Neutrophil (primary cell): ENCODE measurements around the gene USH1C.

Experiments used
- H3K27ac ChIP-seq: fragments of 200-600 bp; sonication (generic); 2 replicates; pipeline ENCODE4 v1.5.1; 2016; ENCODE audit warnings: mild to moderate bottlenecking, moderate library complexity
- H3K27me3 ChIP-seq: fragments of 200-600 bp; sonication (generic); 2 replicates; pipeline ENCODE4 v1.6.0; 2016; ENCODE audit warnings: mild to moderate bottlenecking
- H3K36me3 ChIP-seq: fragments of 200-600 bp; sonication (generic); 2 replicates; pipeline ENCODE4 v1.5.1; 2017
- H3K4me1 ChIP-seq, 2 experiments: fragments of 200-600 bp in 1 of 2; sonication (generic) in 1 of 2; 1 replicate in 1 of 2; 2 replicates in 1 of 2; pipeline versions ENCODE4 v1.5.1 to v1.6.1; 2013 to 2016; ENCODE audit warnings: low read depth in 1 of 2, low read length in 1 of 2, mild to moderate bottlenecking in 1 of 2, moderate library complexity in 1 of 2; ENCODE audit not compliant: control insufficient read depth in 1 of 2, insufficient read depth in 1 of 2
- H3K4me3 ChIP-seq, 2 experiments: fragments of 200-600 bp in 1 of 2; sonication (generic) in 1 of 2; 1 replicate in 1 of 2; 2 replicates in 1 of 2; pipeline ENCODE4 v1.5.1; 2013 to 2016; ENCODE audit warnings: low read depth in 1 of 2, low read length in 1 of 2, mild to moderate bottlenecking in 1 of 2, moderate library complexity in 1 of 2
- H3K9me3 ChIP-seq: fragments of 200-600 bp; sonication (generic); 2 replicates; pipeline ENCODE4 v1.5.1; 2016
- CTCF ChIP-seq: fragments of 200-600 bp; sonication (generic); IDR thresholded peaks from 2 replicates; pipeline ENCODE4 v1.5.1; 2016; ENCODE audit warnings: antibody characterized with exemption

The USH1C gene

GRCh38 chr11:17533778-17534415 is 10.3 kb downstream of the USH1C start:
- Histone ChIP-seq H3K36me3 (no peaks in the 10 kb centered on the region), H3K27me3 (no peaks in the 10 kb centered on the region), H3K27ac (no peak overlapping the region), H3K9me3 (no peaks in the 10 kb centered on the region), H3K4me1 (no peaks in the 10 kb centered on the region), H3K4me3 (no peak overlapping the region)
- TF ChIP-seq CTCF, result no peak

- TF ChIP-seq CTCF, result no peak
- H3K27ac ChIP-seq, result no peak overlapping the region
- H3K4me3 ChIP-seq, result no peak overlapping the region
- H3K4me1 ChIP-seq, result no peaks in the 10 kb centered on the region
- H3K27me3 ChIP-seq, result no peaks in the 10 kb centered on the region
- H3K36me3 ChIP-seq, result no peaks in the 10 kb centered on the region
- H3K9me3 ChIP-seq, result no peaks in the 10 kb centered on the region
These were observed 10.9 kb downstream of the USH1C start for GRCh38 chr11:17533341-17533740.

- no peak overlapping the region for H3K4me3 ChIP-seq
- no peaks in the 10 kb centered on the region for H3K4me1 ChIP-seq
- no peak for TF ChIP-seq CTCF
- no peaks in the 10 kb centered on the region for H3K36me3 ChIP-seq
- H3K27ac ChIP-seq, result no peak overlapping the region
- H3K9me3 ChIP-seq, result no peaks in the 10 kb centered on the region
- H3K27me3 ChIP-seq, result no peaks in the 10 kb centered on the region
These were observed 11.4 kb downstream of the USH1C start for GRCh38 chr11:17532784-17533183.

- Histone ChIP-seq H3K27me3 (no peaks in the 10 kb centered on the region), H3K27ac (no peak overlapping the region), H3K9me3 (no peaks in the 10 kb centered on the region), H3K4me3 (no peak overlapping the region), H3K36me3 (no peaks in the 10 kb centered on the region), H3K4me1 (no peaks in the 10 kb centered on the region)
- no peak for TF ChIP-seq CTCF
These were observed 12.5 kb downstream of the USH1C start for GRCh38 chr11:17531636-17532113.

- H3K4me1 ChIP-seq, result no peaks in the 10 kb centered on the region
- no peaks in the 10 kb centered on the region for H3K9me3 ChIP-seq
- H3K27me3 ChIP-seq, result no peaks in the 10 kb centered on the region
- H3K4me3 ChIP-seq, result no peak overlapping the region
- H3K27ac ChIP-seq, result no peak overlapping the region
- H3K36me3 ChIP-seq, result no peaks in the 10 kb centered on the region
- TF ChIP-seq CTCF, result no peak
These were observed 13.1 kb downstream of the USH1C start for GRCh38 chr11:17531071-17531600.
